GM20000 (cell line): ENCODE results near the gene TUT7.

Source experiments
- DNase-seq: peaks from one replicate; pipeline ENCODE4 v3.0.0; 2012; ENCODE audit warnings: low spot score
- CTCF ChIP-seq: IDR thresholded peaks from 2 replicates; pipeline ENCODE4 v1.5.1; 2012; ENCODE audit warnings: mild to moderate bottlenecking, control low read depth; ENCODE audit errors: extremely low read depth, missing control alignments

The TUT7 gene

GRCh38 chr9:86238861-86239770 lies 115.1 kb downstream of the TUT7 start:
- TF ChIP-seq CTCF = no peak
- no peak for DNase-seq
